GM19452 (cell line): Measurements from ENCODE around the gene SLC2A11.
A peak's percentile ranks its signal among the peaks of the same experiment; 100 is the strongest.

Experiments used
- ATAC-seq: cut with Tn5 transposase; IDR thresholded peaks from one replicate; pipeline ENCODE4 v1.9.1; 2021; ENCODE audit not compliant: unreplicated experiment

Gene SLC2A11, protein sequence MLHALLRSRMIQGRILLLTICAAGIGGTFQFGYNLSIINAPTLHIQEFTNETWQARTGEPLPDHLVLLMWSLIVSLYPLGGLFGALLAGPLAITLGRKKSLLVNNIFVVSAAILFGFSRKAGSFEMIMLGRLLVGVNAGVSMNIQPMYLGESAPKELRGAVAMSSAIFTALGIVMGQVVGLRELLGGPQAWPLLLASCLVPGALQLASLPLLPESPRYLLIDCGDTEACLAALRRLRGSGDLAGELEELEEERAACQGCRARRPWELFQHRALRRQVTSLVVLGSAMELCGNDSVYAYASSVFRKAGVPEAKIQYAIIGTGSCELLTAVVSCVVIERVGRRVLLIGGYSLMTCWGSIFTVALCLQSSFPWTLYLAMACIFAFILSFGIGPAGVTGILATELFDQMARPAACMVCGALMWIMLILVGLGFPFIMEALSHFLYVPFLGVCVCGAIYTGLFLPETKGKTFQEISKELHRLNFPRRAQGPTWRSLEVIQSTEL

DNA sequence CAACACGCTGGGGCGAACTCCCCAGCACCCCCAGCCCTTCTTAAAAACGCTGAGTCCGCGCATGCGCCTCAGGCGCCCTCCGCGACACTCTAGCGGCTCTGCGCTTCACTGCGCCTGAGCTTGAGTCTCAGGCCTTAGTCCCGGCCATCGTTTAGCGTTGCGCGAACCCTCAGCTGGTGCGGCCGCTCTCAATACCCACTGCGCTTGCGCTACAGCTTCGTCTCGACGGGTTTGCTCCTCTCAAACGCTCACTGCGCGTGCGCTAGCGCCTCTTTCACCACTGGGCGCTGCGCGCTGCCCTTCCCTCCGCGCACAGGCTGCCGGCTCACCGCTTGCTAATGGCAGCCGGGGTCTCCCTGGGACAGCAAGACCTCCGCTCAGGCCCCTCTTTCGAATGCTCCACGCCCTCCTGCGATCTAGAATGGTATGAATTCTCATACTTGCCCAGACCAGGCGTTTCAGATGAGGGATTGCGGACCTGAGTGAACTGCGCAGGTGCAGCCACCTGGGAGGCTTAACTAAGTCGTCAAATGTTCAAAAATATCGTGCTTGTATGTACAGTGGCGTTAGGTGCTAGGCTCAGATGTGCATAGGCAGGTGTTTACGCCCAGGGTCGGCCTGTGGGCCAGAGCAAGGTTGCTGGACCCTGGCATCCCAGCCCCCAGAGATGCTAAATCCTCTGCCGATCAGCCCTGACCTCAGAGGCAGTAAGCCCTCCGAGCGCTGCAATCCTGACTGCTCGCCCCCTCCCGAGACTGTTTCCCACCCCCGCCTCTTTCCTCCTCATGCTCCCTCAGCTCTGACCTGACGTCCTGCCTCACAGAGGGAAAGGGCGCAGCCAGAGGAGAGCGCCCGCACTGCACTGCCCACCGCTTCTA, at the start of gene SLC2A11:
SLC2A11 (plus strand) TSS at position 270 of the 878 bp plus-strand sequence; CDS start at position 395, 125 bp downstream.
- peak; percentile 88 for ATAC-seq

DNA sequence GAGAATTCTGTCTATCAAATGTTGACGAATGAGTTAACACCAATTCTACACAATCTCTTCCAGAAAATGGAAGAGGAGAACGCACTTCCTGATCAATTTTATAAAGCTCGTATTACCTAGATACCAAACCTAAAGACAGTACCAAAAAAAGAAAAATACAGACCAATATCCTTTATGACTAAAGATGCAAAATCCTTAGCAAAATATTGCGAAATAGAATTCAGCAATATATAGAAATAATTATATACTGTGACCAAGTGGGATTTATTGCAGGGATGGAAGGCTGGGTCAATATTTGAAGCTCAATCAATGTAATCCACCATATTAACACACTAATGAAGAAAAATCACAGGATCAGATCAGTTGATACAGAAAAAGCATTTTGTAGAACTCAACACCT, 45.3 kb upstream of the SLC2A11 start:
- no peak for ATAC-seq

- no peak for ATAC-seq
These were observed 42.0 kb upstream of the SLC2A11 start for GRCh38 chr22:23815541-23816155.

GRCh38 chr22:23816156-23816976, 41.3 kb upstream of the SLC2A11 start:
- ATAC-seq: no peak

GRCh38 chr22:23817146-23817545, 40.5 kb upstream of the SLC2A11 start:
- no peak for ATAC-seq

- no peak for ATAC-seq
These were observed 39.1 kb upstream of the SLC2A11 start for GRCh38 chr22:23818541-23818940.

GRCh38 chr22:23820748-23821211, 36.9 kb upstream of the SLC2A11 start:
- ATAC-seq: no peak

- no peak for ATAC-seq
These were observed 35.5 kb upstream of the SLC2A11 start for GRCh38 chr22:23822101-23822671.

DNA sequence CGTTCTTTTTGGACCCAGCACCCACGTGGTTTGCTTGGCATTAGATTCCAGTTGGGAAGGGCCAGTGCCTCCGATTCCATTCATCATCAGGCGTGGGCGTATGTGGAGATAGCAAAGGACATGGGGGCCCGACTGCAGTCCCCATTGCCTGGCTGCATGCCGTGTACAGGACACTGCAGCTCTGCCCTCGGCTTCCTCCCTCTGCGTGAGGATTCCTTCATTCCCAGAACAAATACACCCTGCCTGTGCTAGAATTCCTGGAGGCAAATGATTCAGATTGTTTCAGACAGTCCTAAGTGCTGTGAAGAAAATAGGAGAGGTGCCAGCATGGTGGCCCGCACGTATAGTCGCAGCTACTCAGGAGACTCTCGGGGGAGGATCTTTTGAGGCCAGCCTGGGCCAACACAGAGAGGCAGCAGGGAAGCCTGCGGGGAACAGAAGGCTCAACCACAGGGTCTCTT, 34.3 kb upstream of the SLC2A11 start:
- ATAC-seq: no peak

DNA sequence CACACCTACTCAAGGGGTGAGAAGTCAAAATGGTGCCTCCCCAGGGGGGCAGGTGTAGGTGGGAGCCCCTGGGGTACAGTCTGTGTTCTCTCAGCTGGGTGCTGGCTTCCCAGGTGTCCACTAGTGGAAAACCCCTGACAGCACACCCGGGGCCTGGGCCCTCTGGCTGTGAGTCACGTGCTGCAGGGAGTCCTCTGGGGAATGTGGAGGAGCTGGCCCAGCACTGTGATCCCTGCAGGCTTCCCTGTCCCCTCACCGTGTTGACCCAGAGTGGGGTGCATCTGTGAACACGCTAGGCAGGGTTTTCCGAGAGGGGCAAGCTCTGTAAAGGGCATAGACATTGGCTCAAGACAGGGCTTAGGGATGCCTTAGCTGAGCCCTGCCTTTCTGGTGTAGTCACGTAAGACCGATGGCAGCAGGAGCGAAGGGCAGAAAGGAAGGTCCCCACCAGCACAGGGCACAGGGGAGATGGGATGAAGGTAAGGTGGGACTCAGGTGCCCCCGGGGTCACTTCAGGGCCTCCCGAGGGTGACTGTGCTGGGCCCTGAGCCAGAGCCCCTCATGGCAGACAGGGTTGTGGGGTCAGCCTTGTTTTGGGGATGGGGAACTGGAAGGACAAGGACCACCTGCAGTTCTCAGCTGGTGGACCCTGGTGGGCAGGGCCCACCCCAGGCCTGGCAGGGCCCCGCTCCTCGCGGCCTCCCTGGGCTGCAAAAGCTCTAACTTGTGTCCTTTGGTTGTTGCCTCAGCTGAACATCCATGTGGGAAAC, 33.0 kb upstream of the SLC2A11 start:
- ATAC-seq: no peak

- no peak for ATAC-seq
These were observed 32.3 kb upstream of the SLC2A11 start for GRCh38 chr22:23825246-23825905.

- ATAC-seq: no peak
These were observed 30.9 kb upstream of the SLC2A11 start for GRCh38 chr22:23826510-23827350.

- no peak for ATAC-seq
These were observed 30.2 kb upstream of the SLC2A11 start for GRCh38 chr22:23827351-23827995.

DNA sequence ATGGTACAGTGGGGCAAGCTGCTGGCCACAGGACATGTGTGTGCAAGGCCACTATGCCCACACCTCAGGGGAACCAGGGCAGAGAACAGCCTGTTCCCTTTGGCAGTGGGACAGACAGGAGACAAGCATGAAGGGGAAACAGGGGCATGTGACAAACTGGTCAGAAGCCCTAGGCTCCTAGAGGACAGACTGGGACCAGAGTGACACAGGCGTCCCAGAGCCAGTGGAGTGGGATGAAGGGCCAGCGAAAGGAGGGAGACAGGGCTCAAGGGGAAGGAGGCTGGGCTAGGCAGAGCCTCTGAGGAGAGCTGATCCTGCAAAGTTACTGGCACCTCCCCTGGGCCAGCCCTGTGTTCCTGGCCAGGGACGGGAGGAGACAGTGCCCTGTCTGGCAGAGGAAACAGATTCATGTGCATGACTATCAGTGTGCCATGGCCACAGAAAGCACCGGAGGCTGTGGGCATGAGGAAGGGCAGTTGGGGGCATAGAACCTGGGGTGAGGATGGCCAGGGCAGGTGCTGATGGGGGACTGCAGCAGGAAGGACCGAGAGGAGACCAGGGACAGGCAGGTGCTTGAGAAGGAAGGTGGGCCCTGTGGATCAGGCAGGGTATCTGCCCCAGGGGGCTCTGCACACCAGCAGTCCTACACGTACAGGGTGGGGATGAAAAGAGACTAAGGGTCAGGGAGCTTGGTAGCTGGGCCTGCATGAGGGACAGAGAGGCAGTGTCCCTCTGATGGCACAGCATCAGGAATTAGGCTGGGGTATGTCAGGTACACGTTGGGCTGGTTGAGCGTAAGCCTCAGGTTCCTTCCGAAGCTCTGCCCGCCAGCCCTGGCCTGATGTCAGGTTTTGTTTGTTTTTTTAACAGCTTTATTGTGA, 28.6 kb upstream of the SLC2A11 start:
- ATAC-seq: no peak

DNA sequence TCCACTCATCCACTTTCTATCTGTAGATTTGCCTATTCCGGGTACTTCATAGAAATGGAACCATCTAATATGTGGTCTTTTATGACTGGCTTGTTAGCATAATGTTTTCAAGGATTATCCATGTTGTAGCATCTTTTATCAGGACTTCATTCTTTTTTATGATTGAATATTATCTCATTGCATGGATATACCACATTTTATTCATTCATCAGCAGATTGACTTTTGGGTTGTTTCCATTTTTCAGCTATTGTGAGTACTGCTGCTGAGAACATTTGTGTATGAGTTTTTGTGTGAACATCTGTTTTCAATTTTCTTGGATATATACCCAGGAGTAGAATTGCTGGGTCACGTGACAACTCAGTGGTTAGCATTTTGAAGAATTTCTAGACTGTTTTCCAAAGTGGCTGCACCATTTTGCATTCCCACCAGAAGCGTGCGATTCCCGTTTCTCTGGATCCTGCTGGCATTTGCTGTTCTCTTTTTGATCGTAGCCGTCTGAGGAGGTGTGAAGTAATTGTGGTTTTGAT, 27.8 kb upstream of the SLC2A11 start:
- no peak for ATAC-seq

DNA sequence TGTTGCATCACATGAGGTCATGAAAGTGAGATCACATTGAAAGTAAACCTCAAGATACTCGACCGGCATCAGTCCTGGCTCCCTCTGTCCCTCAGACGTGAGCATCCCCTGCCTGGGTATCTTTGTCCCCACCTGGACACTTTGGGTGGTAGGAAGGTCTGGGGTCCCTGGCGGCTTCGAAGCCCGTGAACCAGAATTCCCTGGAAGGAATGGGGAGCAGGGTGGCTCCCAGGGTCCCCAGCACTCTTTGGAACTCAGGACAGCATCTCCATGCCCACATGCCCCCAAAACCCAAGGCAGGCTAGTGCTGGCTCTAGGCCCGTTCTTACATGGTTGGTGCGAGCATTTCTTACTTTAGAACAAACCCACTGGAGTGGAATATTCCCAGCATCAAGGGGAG, 26.4 kb upstream of the SLC2A11 start:
- ATAC-seq: no peak
